Coronary artery (tissue), 2 donors: ENCODE measurements around the gene ORAI2.
"Not testable (repeated sequence)": the region's sequence is repeated elsewhere in the genome, so short reads cannot be mapped to it uniquely, and the experiment has no call there.

Experiments used
- DNase-seq: peaks from one replicate; pipeline ENCODE4 v3.0.0-alpha.2; 2017; ENCODE audit warnings: low spot score
- H3K27ac ChIP-seq, 2 donors: fragments of 200-600 bp; sonication (generic); one replicate each; pipeline ENCODE4 v1.5.1; 2016 to 2019
- H3K4me3 ChIP-seq: fragments of 200-600 bp; sonication (generic); 2 replicates; pipeline ENCODE4 v1.5.1; 2016; ENCODE audit warnings: mild to moderate bottlenecking, moderate library complexity
- CTCF ChIP-seq: fragments of 200-600 bp; sonication (generic); IDR thresholded peaks from one replicate; pipeline ENCODE4 v1.5.1; 2019; ENCODE audit warnings: antibody characterized with exemption

ORAI2 gene

GRCh38 chr7:102469351-102469971 lies 36.1 kb downstream of the ORAI2 start:
- TF ChIP-seq CTCF = no peak
- no peak overlapping the region for H3K27ac ChIP-seq
- DNase-seq = no peak
- H3K4me3 ChIP-seq = no peak overlapping the region

- TF ChIP-seq CTCF = no peak
- DNase-seq = no peak
- H3K27ac ChIP-seq = no peak overlapping the region
- no peak overlapping the region for H3K4me3 ChIP-seq
These were observed 36.8 kb downstream of the ORAI2 start for GRCh38 chr7:102469972-102470825.

- DNase-seq = no peak
- TF ChIP-seq CTCF = no peak
- no peak overlapping the region for H3K4me3 ChIP-seq
- no peak overlapping the region for H3K27ac ChIP-seq
These were observed 38.4 kb downstream of the ORAI2 start for GRCh38 chr7:102471791-102472125.

- DNase-seq = no peak
- TF ChIP-seq CTCF = no peak
- Histone ChIP-seq H3K4me3 (no peak overlapping the region), H3K27ac (no peak overlapping the region)
These were observed 39.0 kb downstream of the ORAI2 start for GRCh38 chr7:102472126-102473041.

- no peak for DNase-seq
- no peak for TF ChIP-seq CTCF
- H3K4me3 ChIP-seq = no peak overlapping the region
- H3K27ac ChIP-seq = peak overlapping the region in 1 of 2 donors; percentile 32
These were observed 40.1 kb downstream of the ORAI2 start for GRCh38 chr7:102473271-102473991.

GRCh38 chr7:102474116-102474515 lies 40.7 kb downstream of the ORAI2 start:
- not testable (repeated sequence) for H3K4me3 ChIP-seq, DNase-seq
- peak overlapping the region in 1 of 2 donors; percentile 32 for H3K27ac ChIP-seq

- not testable (repeated sequence) for DNase-seq, H3K4me3 ChIP-seq
- peak overlapping the region in 1 of 2 donors; percentile 32 for H3K27ac ChIP-seq
These were observed 41.5 kb downstream of the ORAI2 start for GRCh38 chr7:102474736-102475435.
